Gastrocnemius medialis (tissue), 4 donors: Measurements from ENCODE around the gene MICOS13.

Source experiments
- CTCF ChIP-seq, 5 experiments: fragments of 450-650 bp in 3 of 5; fragments of 200-600 bp in 2 of 5; sonication (generic) in 2 of 5; IDR thresholded peaks in 4 of 5; conservative IDR thresholded peaks in 1 of 5; 1 replicate in 4 of 5; 2 replicates in 1 of 5; pipeline ENCODE4 v1.5.1; 2016 to 2019; ENCODE audit warnings: antibody characterized with exemption in 5 of 5, mild to moderate bottlenecking in 3 of 5, moderate library complexity in 3 of 5
- POLR2A ChIP-seq, 2 donors: fragments of 450-650 bp; IDR thresholded peaks; one replicate each; pipeline ENCODE4 v1.6.1; 2017; ENCODE audit warnings: antibody characterized with exemption in 2 of 2, mild to moderate bottlenecking in 2 of 2, moderate library complexity in 2 of 2

GRCh38 chr19:5697890-5698634 is 17.7 kb upstream of the MICOS13 start:
- TF ChIP-seq POLR2A (IDR thresholded peaks at IDR 0.05) (no peak), CTCF (IDR thresholded peaks at IDR 0.05 in 4 of 5, conservative IDR thresholded peaks at IDR 0.05 in 1 of 5) (no peak)
